Airway epithelial cell (primary cell): ENCODE results near the gene FAM241A. TPM values are rescaled to one million over a fixed set of nuclear protein-coding genes. Genes with fewer than 3 reads are reported as not detected.

Experiments used
- total RNA-seq: library from RNA; depleted of rRNA; stranded (reverse); fragments of >200 nt; gene quantifications from 2 replicates; pipeline ENCODE4 v1.2.3, GENCODE V29; 2015

The FAM241A gene
- total RNA-seq: 1.4 and 2.4 TPM in 2 replicates

DNA sequence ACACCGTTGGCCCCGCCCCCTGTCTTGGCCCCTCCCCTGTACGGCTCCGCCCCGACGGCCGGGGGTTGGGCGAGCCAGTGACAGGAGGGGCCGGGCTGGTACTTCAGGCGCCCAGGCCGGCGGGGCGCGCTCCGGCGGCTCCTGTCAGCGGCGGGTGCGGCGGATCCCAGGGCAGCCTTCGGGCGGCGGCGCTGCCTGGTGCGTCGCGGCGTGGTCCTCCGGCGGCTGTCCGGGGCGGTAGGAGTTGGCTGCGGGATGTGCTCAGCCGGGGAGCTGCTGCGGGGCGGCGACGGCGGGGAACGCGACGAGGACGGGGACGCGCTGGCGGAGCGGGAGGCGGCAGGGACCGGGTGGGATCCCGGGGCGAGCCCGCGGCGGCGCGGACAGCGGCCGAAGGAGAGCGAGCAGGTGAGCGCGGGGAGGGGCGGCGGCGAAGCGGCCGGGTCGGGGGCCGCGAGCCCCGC lies at the start of gene FAM241A:
TSS of gene FAM241A (plus strand) at position 129 of the 464 bp plus-strand sequence. CDS start at position 256, 127 bp downstream.

GRCh38 chr4:112231779-112232713 lies 86.8 kb downstream of the FAM241A start, which contains the start of gene AP1AR:
TSS of gene AP1AR (plus strand) at chr4:112231787. CDS start at chr4:112232092, 305 bp downstream.

Other genes starting within 250 kb of the FAM241A start
- 14.2 and 19.2 TPM in 2 replicates for gene AP1AR, start 86.3 kb downstream of the FAM241A start, total RNA-seq
- 8.9 and 9.0 TPM in 2 replicates for gene TIFA, start 140.4 kb downstream of the FAM241A start, total RNA-seq
- 4.5 and 5.5 TPM in 2 replicates for gene ALPK1, start 151.9 kb downstream of the FAM241A start, total RNA-seq